ENCODE results near the gene TRAF6. TPM values are rescaled to one million over a fixed set of nuclear protein-coding genes. Genes with fewer than 3 reads are reported as not detected.

Gene TRAF6
- total and polyA plus RNA-seq, 2 experiments from 2014 or later, result 4.2 to 10.5 TPM

DNA sequence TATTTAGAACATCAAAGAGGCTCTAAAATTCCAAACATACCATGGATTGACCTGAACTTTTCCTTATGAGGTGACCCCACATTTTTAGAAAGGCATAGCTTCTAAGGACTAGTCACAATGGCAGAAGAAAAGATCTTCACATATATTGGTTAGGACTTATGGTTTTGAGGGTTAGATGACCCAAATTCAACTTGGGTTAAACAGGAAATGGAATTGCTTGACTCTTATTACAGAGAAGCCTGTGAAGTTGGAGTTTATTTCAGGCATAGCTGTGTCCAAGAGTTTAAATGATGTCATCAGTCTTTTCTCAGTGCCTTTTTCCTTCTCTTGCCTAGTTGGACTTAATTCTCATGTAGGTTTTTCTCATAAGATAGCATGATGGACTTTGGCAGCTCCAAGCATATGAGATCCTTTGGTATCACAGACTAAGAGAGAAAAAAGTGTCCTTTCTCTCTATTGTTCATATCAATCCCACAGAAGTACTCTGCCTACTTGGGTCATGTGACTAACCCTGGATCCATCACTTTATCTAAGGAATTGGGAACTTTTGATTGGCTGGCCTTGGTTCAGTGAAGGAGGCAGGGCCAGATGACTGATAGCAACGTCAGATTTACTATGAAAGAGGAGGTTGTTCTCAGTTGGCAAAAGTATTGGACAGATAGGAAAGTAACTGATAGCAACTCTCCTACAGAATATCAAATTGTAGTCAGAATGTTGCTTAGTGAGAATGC is 40.5 kb upstream of the TRAF6 start:
- Histone ChIP-seq H3K36me3 (ENCODE audit: insufficient read depth) (no peaks in the 10 kb centered on the region), H4K20me1 (replicated peaks; ENCODE audit: insufficient read depth) (no peaks in the 10 kb centered on the region), H3K27me3 (ENCODE audit: insufficient read depth) (no peaks in the 10 kb centered on the region), H3K27ac (ENCODE audit: low read depth) (no peak overlapping the region), H2AFZ (no peak overlapping the region), H3K4me2 (no peak overlapping the region), H3K4me3 (no peak overlapping the region), H3K4me1 (ENCODE audit: insufficient read depth) (no peaks in the 10 kb centered on the region), H3K9me2 (ENCODE audit: insufficient read depth) (no peaks in the 10 kb centered on the region), H3K79me2 (replicated peaks; ENCODE audit: insufficient read depth) (no peaks in the 10 kb centered on the region), H3F3A (replicated peaks; ENCODE audit: low read depth) (no peaks in the 10 kb centered on the region)
- peaks cover 5% of the 10 kb centered on the region; the same call in 1 of the 3 replicates for H3K9me3 Mint-ChIP-seq
- H3K36me3 Mint-ChIP-seq (ENCODE audit: low read depth), result no peaks in the 10 kb centered on the region
- no peak overlapping the region for H3K27ac Mint-ChIP-seq
- no peaks in the 10 kb centered on the region for H3K4me1 Mint-ChIP-seq
- TF ChIP-seq ZNF331 (CRISPR knock-in tag; IDR thresholded peaks at IDR 0.05; ENCODE audit: low read depth) (no peak), CREB1 (CRISPR knock-in tag; IDR thresholded peaks at IDR 0.05; ENCODE audit: low read depth) (no peak), JUNB (IDR thresholded peaks at IDR 0.05; ENCODE audit: unreplicated experiment) (no peak), NANOG (IDR thresholded peaks at IDR 0.05; ENCODE audit: borderline replicate concordance) (no peak), EZH2phosphoT487 (IDR thresholded peaks at IDR 0.05; ENCODE audit: unreplicated experiment) (no peak), STAT1 (IDR thresholded peaks at IDR 0.05; ENCODE audit: unreplicated experiment) (no peak), POLR2AphosphoS5 (IDR thresholded peaks at IDR 0.05; ENCODE audit: low read depth) (no peak), EZH2 (IDR thresholded peaks at IDR 0.05; ENCODE audit: low read depth, unreplicated experiment) (no peak), REST (IDR thresholded peaks at IDR 0.05; ENCODE audit: unreplicated experiment) (no peak)
- TF ChIP-seq, protein P1, sequence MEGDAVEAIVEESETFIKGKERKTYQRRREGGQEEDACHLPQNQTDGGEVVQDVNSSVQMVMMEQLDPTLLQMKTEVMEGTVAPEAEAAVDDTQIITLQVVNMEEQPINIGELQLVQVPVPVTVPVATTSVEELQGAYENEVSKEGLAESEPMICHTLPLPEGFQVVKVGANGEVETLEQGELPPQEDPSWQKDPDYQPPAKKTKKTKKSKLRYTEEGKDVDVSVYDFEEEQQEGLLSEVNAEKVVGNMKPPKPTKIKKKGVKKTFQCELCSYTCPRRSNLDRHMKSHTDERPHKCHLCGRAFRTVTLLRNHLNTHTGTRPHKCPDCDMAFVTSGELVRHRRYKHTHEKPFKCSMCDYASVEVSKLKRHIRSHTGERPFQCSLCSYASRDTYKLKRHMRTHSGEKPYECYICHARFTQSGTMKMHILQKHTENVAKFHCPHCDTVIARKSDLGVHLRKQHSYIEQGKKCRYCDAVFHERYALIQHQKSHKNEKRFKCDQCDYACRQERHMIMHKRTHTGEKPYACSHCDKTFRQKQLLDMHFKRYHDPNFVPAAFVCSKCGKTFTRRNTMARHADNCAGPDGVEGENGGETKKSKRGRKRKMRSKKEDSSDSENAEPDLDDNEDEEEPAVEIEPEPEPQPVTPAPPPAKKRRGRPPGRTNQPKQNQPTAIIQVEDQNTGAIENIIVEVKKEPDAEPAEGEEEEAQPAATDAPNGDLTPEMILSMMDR (conservative IDR thresholded peaks at IDR 0.05; ENCODE audit: low read depth in 2 of 2), result no peak
- TF ChIP-seq, protein P2, sequence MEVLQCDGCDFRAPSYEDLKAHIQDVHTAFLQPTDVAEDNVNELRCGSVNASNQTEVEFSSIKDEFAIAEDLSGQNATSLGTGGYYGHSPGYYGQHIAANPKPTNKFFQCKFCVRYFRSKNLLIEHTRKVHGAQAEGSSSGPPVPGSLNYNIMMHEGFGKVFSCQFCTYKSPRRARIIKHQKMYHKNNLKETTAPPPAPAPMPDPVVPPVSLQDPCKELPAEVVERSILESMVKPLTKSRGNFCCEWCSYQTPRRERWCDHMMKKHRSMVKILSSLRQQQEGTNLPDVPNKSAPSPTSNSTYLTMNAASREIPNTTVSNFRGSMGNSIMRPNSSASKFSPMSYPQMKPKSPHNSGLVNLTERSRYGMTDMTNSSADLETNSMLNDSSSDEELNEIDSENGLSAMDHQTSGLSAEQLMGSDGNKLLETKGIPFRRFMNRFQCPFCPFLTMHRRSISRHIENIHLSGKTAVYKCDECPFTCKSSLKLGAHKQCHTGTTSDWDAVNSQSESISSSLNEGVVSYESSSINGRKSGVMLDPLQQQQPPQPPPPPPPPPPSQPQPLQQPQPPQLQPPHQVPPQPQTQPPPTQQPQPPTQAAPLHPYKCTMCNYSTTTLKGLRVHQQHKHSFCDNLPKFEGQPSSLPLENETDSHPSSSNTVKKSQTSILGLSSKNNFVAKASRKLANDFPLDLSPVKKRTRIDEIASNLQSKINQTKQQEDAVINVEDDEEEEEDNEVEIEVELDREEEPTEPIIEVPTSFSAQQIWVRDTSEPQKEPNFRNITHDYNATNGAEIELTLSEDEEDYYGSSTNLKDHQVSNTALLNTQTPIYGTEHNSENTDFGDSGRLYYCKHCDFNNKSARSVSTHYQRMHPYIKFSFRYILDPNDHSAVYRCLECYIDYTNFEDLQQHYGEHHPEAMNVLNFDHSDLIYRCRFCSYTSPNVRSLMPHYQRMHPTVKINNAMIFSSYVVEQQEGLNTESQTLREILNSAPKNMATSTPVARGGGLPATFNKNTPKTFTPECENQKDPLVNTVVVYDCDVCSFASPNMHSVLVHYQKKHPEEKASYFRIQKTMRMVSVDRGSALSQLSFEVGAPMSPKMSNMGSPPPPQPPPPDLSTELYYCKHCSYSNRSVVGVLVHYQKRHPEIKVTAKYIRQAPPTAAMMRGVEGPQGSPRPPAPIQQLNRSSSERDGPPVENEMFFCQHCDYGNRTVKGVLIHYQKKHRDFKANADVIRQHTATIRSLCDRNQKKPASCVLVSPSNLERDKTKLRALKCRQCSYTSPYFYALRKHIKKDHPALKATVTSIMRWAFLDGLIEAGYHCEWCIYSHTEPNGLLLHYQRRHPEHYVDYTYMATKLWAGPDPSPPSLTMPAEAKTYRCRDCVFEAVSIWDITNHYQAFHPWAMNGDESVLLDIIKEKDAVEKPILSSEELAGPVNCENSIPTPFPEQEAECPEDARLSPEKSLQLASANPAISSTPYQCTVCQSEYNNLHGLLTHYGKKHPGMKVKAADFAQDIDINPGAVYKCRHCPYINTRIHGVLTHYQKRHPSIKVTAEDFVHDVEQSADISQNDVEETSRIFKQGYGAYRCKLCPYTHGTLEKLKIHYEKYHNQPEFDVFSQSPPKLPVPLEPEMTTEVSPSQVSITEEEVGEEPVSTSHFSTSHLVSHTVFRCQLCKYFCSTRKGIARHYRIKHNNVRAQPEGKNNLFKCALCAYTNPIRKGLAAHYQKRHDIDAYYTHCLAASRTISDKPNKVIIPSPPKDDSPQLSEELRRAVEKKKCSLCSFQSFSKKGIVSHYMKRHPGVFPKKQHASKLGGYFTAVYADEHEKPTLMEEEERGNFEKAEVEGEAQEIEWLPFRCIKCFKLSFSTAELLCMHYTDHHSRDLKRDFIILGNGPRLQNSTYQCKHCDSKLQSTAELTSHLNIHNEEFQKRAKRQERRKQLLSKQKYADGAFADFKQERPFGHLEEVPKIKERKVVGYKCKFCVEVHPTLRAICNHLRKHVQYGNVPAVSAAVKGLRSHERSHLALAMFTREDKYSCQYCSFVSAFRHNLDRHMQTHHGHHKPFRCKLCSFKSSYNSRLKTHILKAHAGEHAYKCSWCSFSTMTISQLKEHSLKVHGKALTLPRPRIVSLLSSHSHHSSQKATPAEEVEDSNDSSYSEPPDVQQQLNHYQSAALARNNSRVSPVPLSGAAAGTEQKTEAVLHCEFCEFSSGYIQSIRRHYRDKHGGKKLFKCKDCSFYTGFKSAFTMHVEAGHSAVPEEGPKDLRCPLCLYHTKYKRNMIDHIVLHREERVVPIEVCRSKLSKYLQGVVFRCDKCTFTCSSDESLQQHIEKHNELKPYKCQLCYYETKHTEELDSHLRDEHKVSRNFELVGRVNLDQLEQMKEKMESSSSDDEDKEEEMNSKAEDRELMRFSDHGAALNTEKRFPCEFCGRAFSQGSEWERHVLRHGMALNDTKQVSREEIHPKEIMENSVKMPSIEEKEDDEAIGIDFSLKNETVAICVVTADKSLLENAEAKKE (CRISPR knock-in tag; IDR thresholded peaks at IDR 0.05), result no peak
- ATAC-seq, result no peak
- H3K27me3 Mint-ChIP-seq (ENCODE audit: insufficient read depth, low read depth, poor library complexity), result no peaks in the 10 kb centered on the region
- H3K4me3 Mint-ChIP-seq, result no peak overlapping the region
- DNase-seq (ENCODE audit: low spot score), result no peak

Data from GM23338 (cell line).